GM12878 (cell line): ENCODE data around the gene SELENOS. TPM values are rescaled to one million over a fixed set of nuclear protein-coding genes. Genes with fewer than 3 reads are reported as not detected.

Experiments
- ATAC-seq: fragments of 200-7000 bp; cut with Tn5 transposase; 3 replicates; pipeline ENCODE4 v1.9.1; 2020; ENCODE audit warnings: mild to moderate bottlenecking, moderate library complexity
- BruUV-seq: library from RNA; stranded (reverse); fragments of 400-500 nt; replicated peaks from 2 replicates; lab custom pipeline; 2021; lab: Mats Ljungman, UMichigan
- CTCF ChIA-PET: fragments of 300-600 bp; sonication (Branson Sonifier 250); formaldehyde crosslinking; extraction: SDS; loops from one replicate; lab custom pipeline; 2021; ENCODE audit warnings: inconsistent platforms; lab: Yijun Ruan, JAX
- POLR2A ChIA-PET: fragments of 350-600 bp; formaldehyde crosslinking; extraction: SDS; loops from one replicate; lab custom pipeline; 2021; ENCODE audit warnings: inconsistent platforms; lab: Charles Lee
- RAD21 ChIA-PET: fragments of 300-600 bp; sonication (Branson Sonifier 250); formaldehyde crosslinking; loops from one replicate; lab custom pipeline; 2023; ENCODE audit warnings: antibody characterized with exemption; ENCODE audit not compliant: unreplicated experiment; lab: Charles Lee
- SMC1A ChIA-PET: fragments of 300-600 bp; sonication (Branson Sonifier 250); formaldehyde crosslinking; loops from one replicate; lab custom pipeline; 2023; ENCODE audit not compliant: unreplicated experiment, uncharacterized antibody; lab: Charles Lee
- DNase-seq: peaks from one replicate; pipeline ENCODE4 v3.0.0-alpha.2; 2011; ENCODE audit warnings: low read depth, low spot score
- FAIRE-seq: peaks from 3 replicates; lab custom pipeline; 2011; peaks lifted over from hg19 to GRCh38; lab: Jason Lieb, UNC
- H2AFZ ChIP-seq: 2 replicates; pipeline ENCODE4 v1.6.0; 2011; ENCODE audit warnings: low read depth, low read length, control low read depth; ENCODE audit not compliant: control insufficient read depth
- H3K27ac ChIP-seq: 2 replicates; pipeline ENCODE4 v1.5.1; 2011; ENCODE audit warnings: control low read depth; ENCODE audit not compliant: control insufficient read depth, insufficient read depth
- H3K27me3 ChIP-seq, 2 experiments: replicated peaks in 1 of 2; 2 replicates each; pipeline versions ENCODE4 v1.6.0 to v1.6.1; 2011; ENCODE audit warnings: low read length in 1 of 2; ENCODE audit not compliant: control insufficient read depth in 2 of 2, insufficient read depth in 2 of 2
- H3K36me3 ChIP-seq, 2 experiments: 2 replicates each; pipeline ENCODE4 v1.5.1; 2011; ENCODE audit warnings: low read length in 1 of 2; ENCODE audit not compliant: control insufficient read depth in 2 of 2, insufficient read depth in 2 of 2
- H3K4me1 ChIP-seq: 2 replicates; pipeline ENCODE4 v1.6.1; 2011; ENCODE audit warnings: mild to moderate bottlenecking, low read length, moderate library complexity, mixed read lengths; ENCODE audit not compliant: control insufficient read depth, insufficient read depth
- H3K4me2 ChIP-seq: 2 replicates; pipeline ENCODE4 v1.6.0; 2011; ENCODE audit warnings: control low read depth; ENCODE audit not compliant: control insufficient read depth, insufficient read depth
- H3K4me3 ChIP-seq: fragments of 200-600 bp; sonication (generic); 2 replicates; pipeline ENCODE4 v1.5.1; 2016
- H3K79me2 ChIP-seq: 2 replicates; pipeline ENCODE4 v1.6.0; 2011; ENCODE audit warnings: low read length; ENCODE audit not compliant: control insufficient read depth, insufficient read depth
- H3K9ac ChIP-seq: 2 replicates; pipeline ENCODE4 v1.8.0; 2011; ENCODE audit warnings: low read length, control low read depth, mixed read lengths; ENCODE audit not compliant: control insufficient read depth, insufficient read depth
- H3K9me3 ChIP-seq: replicated peaks from 3 replicates; pipeline ENCODE4 v1.5.1; 2011; ENCODE audit warnings: mild to moderate bottlenecking, low read length; ENCODE audit not compliant: control insufficient read depth, insufficient read depth
- H4K20me1 ChIP-seq: 2 replicates; pipeline ENCODE4 v1.6.0; 2011; ENCODE audit not compliant: control insufficient read depth, insufficient read depth
- BRCA1 ChIP-seq: IDR thresholded peaks from 2 replicates; pipeline ENCODE4 v1.6.1; 2011; ENCODE audit warnings: low read depth, low read length, improper control_type of control experiment
- EGR1 ChIP-seq, 2 experiments: IDR thresholded peaks; 1 replicate in 1 of 2; 2 replicates in 1 of 2; pipeline ENCODE4 v1.6.1; 2011 to 2012; ENCODE audit warnings: low read depth in 2 of 2, low read length in 2 of 2, borderline replicate concordance in 1 of 2, mild to moderate bottlenecking in 1 of 2, moderate library complexity in 1 of 2
- EP300 ChIP-seq, 2 experiments: fragments of 150-350 bp in 1 of 2; IDR thresholded peaks; 2 replicates each; pipeline ENCODE4 v1.6.1; 2011 to 2012; ENCODE audit warnings: low read depth in 2 of 2, low read length in 2 of 2, borderline replicate concordance in 1 of 2, improper control_type of control experiment in 1 of 2, inconsistent platforms in 1 of 2; ENCODE audit not compliant: control insufficient read depth in 1 of 2
- LARP7 ChIP-seq: fragments of 450-650 bp; IDR thresholded peaks from 2 replicates; pipeline ENCODE4 v1.6.1; 2017; ENCODE audit warnings: mild to moderate bottlenecking
- MEF2A ChIP-seq: IDR thresholded peaks from 2 replicates; pipeline ENCODE4 v1.6.1; 2011; ENCODE audit warnings: low read depth, mild to moderate bottlenecking, low read length, moderate library complexity; ENCODE audit not compliant: insufficient read depth
- MTA2 ChIP-seq: fragments of 450-650 bp; IDR thresholded peaks from 2 replicates; pipeline ENCODE4 v1.6.1; 2016; ENCODE audit warnings: low read depth, mild to moderate bottlenecking, moderate library complexity
- MTA3 ChIP-seq: IDR thresholded peaks from 2 replicates; pipeline ENCODE4 v1.6.1; 2012; ENCODE audit warnings: low read length, inconsistent platforms, borderline replicate concordance
- NFYA ChIP-seq: IDR thresholded peaks from 2 replicates; pipeline ENCODE4 v1.6.1; 2011; ENCODE audit warnings: low read depth, mild to moderate bottlenecking, low read length, improper control_type of control experiment, borderline replicate concordance
- RUNX3 ChIP-seq: IDR thresholded peaks from 2 replicates; pipeline ENCODE4 v1.6.1; 2012; ENCODE audit warnings: low read length, inconsistent platforms
- ZSCAN29 ChIP-seq: fragments of 450-650 bp; IDR thresholded peaks from 2 replicates; pipeline ENCODE4 v1.6.1; 2017; ENCODE audit warnings: mild to moderate bottlenecking, moderate library complexity
- WGBS: methylation state at CpG from one replicate; pipeline ENCODE4 v1.1.6; 2016; ENCODE audit warnings: low lambda C conversion rate; ENCODE audit not compliant: insufficient replicate concordance, insufficient coverage; ENCODE audit errors: missing lambda C conversion rate; 5-methylcytosine and 5-hydroxymethylcytosine counted together
- in situ Hi-C: fragments of 300-500 bp; cut with MboI; formaldehyde crosslinking; loops from 9 replicates; pipeline ENCODE4 v1.14.3; 2018; ENCODE audit warnings: mixed read lengths
- intact Hi-C: fragments of 100-400 bp; cut with micrococcal nuclease; formaldehyde crosslinking; loops from one replicate; pipeline ENCODE4 v1.14.2; 2022; ENCODE audit not compliant: unreplicated experiment
- polyA plus RNA-seq, 11 experiments: library from polyadenylated mRNA; depleted of rRNA in 4 of 11; unstranded in 6 of 11; stranded (reverse) in 5 of 11; fragments of >200 nt; fragmentation: Nextera tagmentation in 4 of 11; fragmentation: Illumina TruSeq in 1 of 11; extraction: Ambion mirVana in 4 of 11; extraction: Trizol in 1 of 11; gene quantifications; 1 replicate in 1 of 11; 2 replicates in 10 of 11; pipeline versions ENCODE4 v1.2.1 to v1.2.3, GENCODE V29; 2011 to 2016; ENCODE audit warnings: inconsistent platforms in 2 of 11, missing spikeins in 2 of 11, low read depth in 1 of 11
- total RNA-seq, 4 experiments: library from RNA; depleted of rRNA in 3 of 4; stranded (reverse); fragments of >200 nt in 3 of 4; fragmentation: Illumina TruSeq in 1 of 4; extraction: Trizol in 1 of 4; gene quantifications; 2 replicates each; pipeline versions ENCODE4 v1.2.1 to v1.2.3, GENCODE V29; 2013 to 2021
- TF ChIP-seq, protein P1 (sequence below): fragments of 150-350 bp; IDR thresholded peaks from 2 replicates; pipeline ENCODE4 v1.6.1; 2016; ENCODE audit warnings: low read depth, low read length
- TF ChIP-seq, protein P2 (sequence below): IDR thresholded peaks from 2 replicates; pipeline ENCODE4 v1.6.1; 2012; ENCODE audit warnings: low read depth, low read length, improper control_type of control experiment
- TF ChIP-seq, protein P3 (sequence below): IDR thresholded peaks from 2 replicates; pipeline ENCODE4 v1.6.1; 2012; ENCODE audit warnings: low read depth, low read length, improper control_type of control experiment
- TF ChIP-seq, protein P4 (sequence below), 3 experiments: IDR thresholded peaks in 2 of 3; conservative IDR thresholded peaks in 1 of 3; 2 replicates each; pipeline ENCODE4 v1.5.1; 2011; ENCODE audit warnings: low read depth in 3 of 3, low read length in 3 of 3, mild to moderate bottlenecking in 3 of 3, control low read depth in 2 of 3, moderate library complexity in 2 of 3, inconsistent platforms in 1 of 3, mixed read lengths in 1 of 3; ENCODE audit not compliant: control insufficient read depth in 2 of 3, insufficient read depth in 1 of 3; ENCODE audit errors: extremely low read depth in 1 of 3

Gene SELENOS
- total and polyA plus RNA-seq, 10 of the 15 experiments (the other 5 are each of a cell fraction or from before 2014, with no cell fraction given), result 25.8 to 90.1 (median 37.3) TPM

DNA sequence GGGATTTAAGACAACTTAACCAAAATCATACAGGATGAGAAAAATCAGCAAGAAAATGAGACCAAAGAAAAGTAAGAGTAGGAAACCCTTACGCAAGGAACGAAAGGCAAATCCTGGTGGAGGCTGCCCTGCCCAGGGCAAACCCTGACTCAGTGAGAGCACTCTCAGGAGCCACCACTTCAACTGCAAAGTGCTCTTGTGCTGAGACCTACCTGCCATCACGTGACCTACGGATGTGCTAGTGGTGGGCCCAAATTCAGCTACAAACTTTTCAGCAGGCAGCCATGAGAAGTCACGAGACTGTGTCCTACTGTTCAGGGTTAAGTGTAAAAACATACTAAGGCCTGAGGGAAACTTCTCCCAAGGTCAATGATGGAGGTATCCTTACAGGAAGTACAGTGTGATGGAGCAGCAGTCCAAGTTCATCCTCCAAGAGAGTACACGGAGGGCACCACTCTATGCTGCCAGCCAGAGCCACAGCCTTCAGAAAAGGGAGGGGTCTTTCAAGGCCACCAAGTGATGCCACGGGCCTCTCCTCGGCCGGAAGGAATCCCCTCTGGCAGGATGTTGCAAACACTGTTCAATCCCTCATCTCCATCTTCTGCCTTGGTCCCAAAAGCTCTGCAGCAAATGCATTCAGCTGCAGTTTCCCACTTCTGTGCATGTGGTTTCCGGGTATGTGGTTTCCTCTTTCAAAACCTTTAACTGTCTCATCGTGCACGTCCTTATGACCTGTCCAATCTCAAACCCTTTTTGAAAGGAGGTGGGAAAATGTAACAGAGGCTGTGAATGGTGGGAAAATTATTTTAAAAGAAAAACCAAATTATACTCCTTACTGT is 34.9 kb downstream of the SELENOS start:
- H3K9me3 ChIP-seq, result no peaks in the 10 kb centered on the region; the same call in 2 of the 3 replicates
- in situ Hi-C loops, result no loop called here
- no TSS peak for BruUV-seq
- H3K36me3 ChIP-seq, result peaks cover 0 to 6% of the 10 kb centered on the region in 2 experiments; a peak in 1 of 4 replicates
- no peak overlapping the region; the same call in 1 of the 2 replicates for H2AFZ ChIP-seq
- peak overlapping the region; percentile 30 for H3K4me2 ChIP-seq
- H3K4me1 ChIP-seq, result peaks cover 43% of the 10 kb centered on the region
- peaks cover 97% of the 10 kb centered on the region for H3K79me2 ChIP-seq
- no peaks in the 10 kb centered on the region for H3K27me3 ChIP-seq
- ChIA-PET CTCF (interaction anchor here (0.6 to 4.5 kb wide), 13 partner anchors 10 to 121 kb away, joined by 3 to 34 read pairs (median 5); partner anchors contain the start of gene CHSY1), RAD21 (interaction anchor here (0.8 to 3.4 kb wide), 9 partner anchors 10 to 116 kb away, joined by 3 to 18 read pairs (median 4); partner anchors contain the start of gene CHSY1), POLR2A (interaction anchor here (1.7 to 2.9 kb wide), 5 partner anchors 10 to 117 kb away, joined by 5 to 11 read pairs (median 10); partner anchors contain the start of gene CHSY1), SMC1A (interaction anchor here (0.7 to 10.3 kb wide), 19 partner anchors 10 to 408 kb away, joined by 3 to 119 read pairs (median 4); partner anchors contain the start of gene CHSY1)
- H4K20me1 ChIP-seq, result no peaks in the 10 kb centered on the region; the same call in 1 of the 2 replicates
- peak; percentile 77 for ATAC-seq
- peak overlapping the region; percentile 69 for H3K27ac ChIP-seq
- intact Hi-C loops, result loop anchor here (2.0 kb wide), 1 partner anchor 44 kb away; no protein-coding TSS in a partner anchor
- 21% methylated on average over 12 of the region's 12 CpGs for WGBS
- H3K4me3 ChIP-seq, result peak overlapping the region; percentile 44
- DNase-seq, result peak; percentile 74
- H3K9ac ChIP-seq, result no peak overlapping the region
- peak; percentile 84 for FAIRE-seq
- no peak for TF ChIP-seq LARP7
- TF ChIP-seq MEF2A, result 0 out of 2 replicates have a peak, but pooled peaks have one; percentile 47
- TF ChIP-seq EGR1 (IDR thresholded peaks at IDR 0.05; ENCODE audit: borderline replicate concordance in 1 of 2, low read depth in 2 of 2, low read length in 2 of 2), result peak in 1 of 2 experiments; percentile 65; a peak in 2 of 3 replicates
- TF ChIP-seq, protein P1, sequence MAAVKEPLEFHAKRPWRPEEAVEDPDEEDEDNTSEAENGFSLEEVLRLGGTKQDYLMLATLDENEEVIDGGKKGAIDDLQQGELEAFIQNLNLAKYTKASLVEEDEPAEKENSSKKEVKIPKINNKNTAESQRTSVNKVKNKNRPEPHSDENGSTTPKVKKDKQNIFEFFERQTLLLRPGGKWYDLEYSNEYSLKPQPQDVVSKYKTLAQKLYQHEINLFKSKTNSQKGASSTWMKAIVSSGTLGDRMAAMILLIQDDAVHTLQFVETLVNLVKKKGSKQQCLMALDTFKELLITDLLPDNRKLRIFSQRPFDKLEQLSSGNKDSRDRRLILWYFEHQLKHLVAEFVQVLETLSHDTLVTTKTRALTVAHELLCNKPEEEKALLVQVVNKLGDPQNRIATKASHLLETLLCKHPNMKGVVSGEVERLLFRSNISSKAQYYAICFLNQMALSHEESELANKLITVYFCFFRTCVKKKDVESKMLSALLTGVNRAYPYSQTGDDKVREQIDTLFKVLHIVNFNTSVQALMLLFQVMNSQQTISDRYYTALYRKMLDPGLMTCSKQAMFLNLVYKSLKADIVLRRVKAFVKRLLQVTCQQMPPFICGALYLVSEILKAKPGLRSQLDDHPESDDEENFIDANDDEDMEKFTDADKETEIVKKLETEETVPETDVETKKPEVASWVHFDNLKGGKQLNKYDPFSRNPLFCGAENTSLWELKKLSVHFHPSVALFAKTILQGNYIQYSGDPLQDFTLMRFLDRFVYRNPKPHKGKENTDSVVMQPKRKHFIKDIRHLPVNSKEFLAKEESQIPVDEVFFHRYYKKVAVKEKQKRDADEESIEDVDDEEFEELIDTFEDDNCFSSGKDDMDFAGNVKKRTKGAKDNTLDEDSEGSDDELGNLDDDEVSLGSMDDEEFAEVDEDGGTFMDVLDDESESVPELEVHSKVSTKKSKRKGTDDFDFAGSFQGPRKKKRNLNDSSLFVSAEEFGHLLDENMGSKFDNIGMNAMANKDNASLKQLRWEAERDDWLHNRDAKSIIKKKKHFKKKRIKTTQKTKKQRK, result no peak
- TF ChIP-seq, protein P2, sequence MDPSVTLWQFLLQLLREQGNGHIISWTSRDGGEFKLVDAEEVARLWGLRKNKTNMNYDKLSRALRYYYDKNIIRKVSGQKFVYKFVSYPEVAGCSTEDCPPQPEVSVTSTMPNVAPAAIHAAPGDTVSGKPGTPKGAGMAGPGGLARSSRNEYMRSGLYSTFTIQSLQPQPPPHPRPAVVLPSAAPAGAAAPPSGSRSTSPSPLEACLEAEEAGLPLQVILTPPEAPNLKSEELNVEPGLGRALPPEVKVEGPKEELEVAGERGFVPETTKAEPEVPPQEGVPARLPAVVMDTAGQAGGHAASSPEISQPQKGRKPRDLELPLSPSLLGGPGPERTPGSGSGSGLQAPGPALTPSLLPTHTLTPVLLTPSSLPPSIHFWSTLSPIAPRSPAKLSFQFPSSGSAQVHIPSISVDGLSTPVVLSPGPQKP, result no peak
- TF ChIP-seq, protein P3, sequence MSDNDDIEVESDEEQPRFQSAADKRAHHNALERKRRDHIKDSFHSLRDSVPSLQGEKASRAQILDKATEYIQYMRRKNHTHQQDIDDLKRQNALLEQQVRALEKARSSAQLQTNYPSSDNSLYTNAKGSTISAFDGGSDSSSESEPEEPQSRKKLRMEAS, result no peak; the same call in 1 of the 2 replicates
- TF ChIP-seq NFYA, result peak; percentile 13; the same call in 1 of the 2 replicates
- TF ChIP-seq MTA2, result peak; percentile 22; the same call in 1 of the 2 replicates
- TF ChIP-seq, protein P4, sequence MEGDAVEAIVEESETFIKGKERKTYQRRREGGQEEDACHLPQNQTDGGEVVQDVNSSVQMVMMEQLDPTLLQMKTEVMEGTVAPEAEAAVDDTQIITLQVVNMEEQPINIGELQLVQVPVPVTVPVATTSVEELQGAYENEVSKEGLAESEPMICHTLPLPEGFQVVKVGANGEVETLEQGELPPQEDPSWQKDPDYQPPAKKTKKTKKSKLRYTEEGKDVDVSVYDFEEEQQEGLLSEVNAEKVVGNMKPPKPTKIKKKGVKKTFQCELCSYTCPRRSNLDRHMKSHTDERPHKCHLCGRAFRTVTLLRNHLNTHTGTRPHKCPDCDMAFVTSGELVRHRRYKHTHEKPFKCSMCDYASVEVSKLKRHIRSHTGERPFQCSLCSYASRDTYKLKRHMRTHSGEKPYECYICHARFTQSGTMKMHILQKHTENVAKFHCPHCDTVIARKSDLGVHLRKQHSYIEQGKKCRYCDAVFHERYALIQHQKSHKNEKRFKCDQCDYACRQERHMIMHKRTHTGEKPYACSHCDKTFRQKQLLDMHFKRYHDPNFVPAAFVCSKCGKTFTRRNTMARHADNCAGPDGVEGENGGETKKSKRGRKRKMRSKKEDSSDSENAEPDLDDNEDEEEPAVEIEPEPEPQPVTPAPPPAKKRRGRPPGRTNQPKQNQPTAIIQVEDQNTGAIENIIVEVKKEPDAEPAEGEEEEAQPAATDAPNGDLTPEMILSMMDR (IDR thresholded peaks at IDR 0.05 in 2 of 3, conservative IDR thresholded peaks at IDR 0.05 in 1 of 3; ENCODE audit: control insufficient read depth in 2 of 3, extremely low read depth in 1 of 3, insufficient read depth in 1 of 3, low read depth in 3 of 3, low read length in 3 of 3), result no peak
- peak in 1 of 2 experiments; percentile 74; a peak in 2 of 4 replicates for TF ChIP-seq EP300 (IDR thresholded peaks at IDR 0.05; ENCODE audit: borderline replicate concordance in 1 of 2, control insufficient read depth in 1 of 2, low read depth in 2 of 2, low read length in 2 of 2)
- TF ChIP-seq RUNX3, result peak; percentile 99
- TF ChIP-seq MTA3, result no peak; the same call in 1 of the 2 replicates
- no peak for TF ChIP-seq ZSCAN29
- TF ChIP-seq BRCA1, result no peak
